GM12892 (cell line): ENCODE data around the gene EDA.

Experiments
- DNase-seq: peaks from one replicate; pipeline ENCODE4 v3.0.0; 2011; ENCODE audit not compliant: insufficient read length
- FAIRE-seq: peaks from 2 replicates; lab custom pipeline; 2011; peaks lifted over from hg19 to GRCh38; lab: Jason Lieb, UNC
- POLR2A ChIP-seq: IDR thresholded peaks from 2 replicates; pipeline ENCODE4 v1.6.1; 2011; ENCODE audit warnings: low read depth, low read length, control low read depth
- POLR2AphosphoS5 ChIP-seq: IDR thresholded peaks from 2 replicates; pipeline ENCODE4 v1.6.1; 2011; ENCODE audit warnings: low read depth, low read length, control low read depth
- TAF1 ChIP-seq: IDR thresholded peaks from 2 replicates; pipeline ENCODE4 v1.6.1; 2011; ENCODE audit warnings: low read depth, mild to moderate bottlenecking, control low read depth, low read length, borderline replicate concordance

Gene EDA

GRCh38 chrX:69626129-69626528 lies 10.2 kb downstream of the EDA start:
- DNase-seq (no peak), FAIRE-seq (no peak)
- TF ChIP-seq POLR2AphosphoS5: no peak
- TF ChIP-seq POLR2A: no peak
- no peak for TF ChIP-seq TAF1

GRCh38 chrX:69627744-69628143 lies 11.8 kb downstream of the EDA start:
- no peak for DNase-seq
- TF ChIP-seq POLR2A (no peak), TAF1 (no peak), POLR2AphosphoS5 (no peak)
- no peak for FAIRE-seq

GRCh38 chrX:69630147-69630546 lies 14.2 kb downstream of the EDA start:
- DNase-seq: no peak
- no peak for TF ChIP-seq TAF1
- TF ChIP-seq POLR2A: no peak
- no peak for TF ChIP-seq POLR2AphosphoS5
- FAIRE-seq: no peak

GRCh38 chrX:69664693-69665092 lies 48.8 kb downstream of the EDA start:
- TF ChIP-seq TAF1 (no peak), POLR2AphosphoS5 (no peak), POLR2A (no peak)
- DNase-seq: no peak
- no peak for FAIRE-seq

GRCh38 chrX:69670001-69670555 lies 54.2 kb downstream of the EDA start:
- no peak for DNase-seq
- FAIRE-seq: no peak
- TF ChIP-seq POLR2AphosphoS5 (no peak), TAF1 (no peak), POLR2A (no peak)

- FAIRE-seq (no peak), DNase-seq (no peak)
- TF ChIP-seq POLR2AphosphoS5: no peak
- TF ChIP-seq POLR2A: no peak
- no peak for TF ChIP-seq TAF1
Observed at GRCh38 chrX:69674891-69675290, 59.0 kb downstream of the EDA start.

- FAIRE-seq (no peak), DNase-seq (no peak)
- no peak for TF ChIP-seq POLR2A
- TF ChIP-seq POLR2AphosphoS5: no peak
- TF ChIP-seq TAF1: no peak
Observed at GRCh38 chrX:69705818-69706217, 89.9 kb downstream of the EDA start.

GRCh38 chrX:69718102-69718501 lies 102.2 kb downstream of the EDA start:
- no peak for TF ChIP-seq POLR2A
- no peak for TF ChIP-seq TAF1
- no peak for TF ChIP-seq POLR2AphosphoS5
- FAIRE-seq (no peak), DNase-seq (no peak)

GRCh38 chrX:69724307-69724706 lies 108.4 kb downstream of the EDA start:
- FAIRE-seq: no peak
- no peak for TF ChIP-seq POLR2AphosphoS5
- TF ChIP-seq TAF1: no peak
- TF ChIP-seq POLR2A: no peak

GRCh38 chrX:69740317-69740716 lies 124.4 kb downstream of the EDA start:
- TF ChIP-seq TAF1: no peak
- no peak for TF ChIP-seq POLR2A
- no peak for TF ChIP-seq POLR2AphosphoS5
- DNase-seq (no peak), FAIRE-seq (no peak)

More at GRCh38 chrX:69724307-69724706, 108.4 kb downstream of the EDA start:
- DNase-seq: no peak

GRCh38 chrX:69741721-69742120 lies 125.8 kb downstream of the EDA start:
- FAIRE-seq (no peak), DNase-seq (no peak)
- TF ChIP-seq TAF1 (no peak), POLR2AphosphoS5 (no peak), POLR2A (no peak)

GRCh38 chrX:69746051-69746450 lies 130.1 kb downstream of the EDA start:
- FAIRE-seq (no peak), DNase-seq (no peak)
- TF ChIP-seq TAF1 (no peak), POLR2AphosphoS5 (no peak), POLR2A (no peak)

- DNase-seq (no peak), FAIRE-seq (no peak)
- no peak for TF ChIP-seq POLR2A
- no peak for TF ChIP-seq TAF1
- TF ChIP-seq POLR2AphosphoS5: no peak
Observed at GRCh38 chrX:69748055-69748454, 132.1 kb downstream of the EDA start.
